GM21360 (cell line): Measurements from ENCODE around the gene LRG1.
"Not testable (repeated sequence)": the region's sequence is repeated elsewhere in the genome, so short reads cannot be mapped to it uniquely, and the experiment has no call there.

Source experiments
- ATAC-seq: cut with Tn5 transposase; IDR thresholded peaks from one replicate; pipeline ENCODE4 v1.9.1; 2021; ENCODE audit warnings: mild to moderate bottlenecking, moderate library complexity; ENCODE audit not compliant: unreplicated experiment

The LRG1 gene

DNA sequence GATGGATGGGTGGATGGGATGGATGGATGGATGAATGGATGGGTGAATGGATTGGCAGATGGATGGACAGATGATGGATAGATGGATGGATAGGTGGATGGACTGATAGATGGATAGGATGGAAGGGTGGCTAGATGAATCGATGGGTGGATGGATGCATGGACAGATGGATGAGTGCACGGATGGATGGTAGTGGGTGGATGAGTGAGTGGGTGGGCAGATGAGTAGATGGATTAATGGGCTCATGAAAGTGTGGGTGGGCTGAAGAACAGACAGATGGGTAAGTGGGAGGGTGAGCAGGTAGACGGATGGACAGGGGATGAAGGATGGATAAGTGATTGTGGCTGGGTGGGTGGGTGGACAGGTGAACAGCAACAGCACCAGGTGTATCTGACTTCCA is 13.9 kb upstream of the LRG1 start:
- ATAC-seq = no peak

DNA sequence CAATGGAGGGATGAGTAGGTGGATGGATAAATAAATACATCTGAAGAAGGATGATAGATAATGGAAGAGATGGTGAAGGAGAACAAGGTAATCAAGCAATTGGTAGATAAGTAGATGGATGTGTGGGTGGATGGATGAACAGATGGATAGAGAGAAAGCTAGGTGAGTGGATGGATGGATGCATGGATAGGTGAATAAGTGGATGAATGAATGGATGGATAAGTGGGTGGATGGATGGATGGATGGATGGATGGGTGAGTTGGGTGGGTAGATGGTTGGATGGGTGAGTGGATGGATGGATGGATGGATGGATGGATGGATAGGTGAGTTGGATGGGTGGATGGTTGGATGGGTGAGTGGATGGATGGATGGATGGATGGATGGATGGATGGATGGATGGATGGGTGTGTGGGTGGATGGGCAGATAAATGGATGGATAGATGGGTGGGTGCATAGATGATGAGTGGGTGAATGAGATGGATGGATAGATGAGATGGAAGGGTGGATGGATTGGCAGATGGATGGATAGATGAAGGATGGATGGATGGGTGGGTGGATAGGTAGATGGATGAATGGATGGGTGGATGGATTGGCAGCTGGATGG is 13.4 kb upstream of the LRG1 start:
- ATAC-seq = no peak

DNA sequence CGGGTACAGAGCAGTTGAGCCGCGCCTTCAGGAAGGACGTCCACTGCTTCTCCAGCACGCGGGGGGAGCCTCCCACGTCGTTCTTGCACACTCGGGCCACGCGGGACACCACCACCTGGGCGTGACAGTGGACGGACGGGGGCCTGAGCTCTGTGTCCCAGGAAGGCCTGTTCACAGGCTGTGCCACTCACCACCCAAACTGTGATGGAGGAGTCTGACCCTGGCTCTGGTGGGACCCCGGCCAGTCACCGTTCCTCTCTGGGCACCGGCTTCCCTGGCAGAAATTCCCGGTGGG is 12.6 kb upstream of the LRG1 start:
- ATAC-seq = no peak

GRCh38 chr19:4550479-4551050 is 10.7 kb upstream of the LRG1 start:
- ATAC-seq = no peak

DNA sequence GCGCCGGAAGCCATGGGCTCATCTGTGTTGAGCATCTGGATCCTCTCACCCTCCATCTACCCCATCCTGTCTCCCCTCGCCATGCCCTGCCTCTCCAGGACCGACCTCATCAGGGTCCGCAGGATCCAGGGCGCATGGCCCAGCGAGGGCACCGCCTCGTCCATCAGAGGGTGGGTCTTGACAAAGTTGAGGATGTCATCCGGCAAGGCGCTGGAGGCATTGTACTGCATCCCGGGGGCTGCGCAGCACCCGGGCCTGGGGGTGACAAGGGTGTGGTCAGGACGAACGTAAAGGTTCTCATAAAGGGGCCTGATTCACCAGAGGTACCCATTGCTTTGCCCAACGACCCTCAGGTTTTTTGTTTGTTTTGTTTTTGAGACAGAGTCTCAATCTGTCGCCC is 10.2 kb upstream of the LRG1 start:
- ATAC-seq = no peak

DNA sequence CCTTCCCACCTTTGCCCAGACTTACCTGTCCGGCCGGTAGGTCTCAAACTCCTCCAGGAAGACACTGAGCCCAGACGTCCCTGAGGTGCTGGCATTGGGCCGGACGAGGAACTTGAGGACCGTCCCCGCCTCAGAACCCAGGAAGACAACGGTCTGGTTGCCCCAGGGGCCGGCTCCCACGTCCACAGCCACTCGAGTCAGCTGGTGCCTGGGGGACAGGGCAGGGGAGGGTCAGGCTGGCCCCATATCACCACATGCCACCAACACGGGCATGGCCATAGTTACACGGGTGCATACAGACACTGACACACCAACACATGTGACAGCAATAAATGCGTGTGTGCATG is 8.4 kb upstream of the LRG1 start:
- no peak for ATAC-seq

DNA sequence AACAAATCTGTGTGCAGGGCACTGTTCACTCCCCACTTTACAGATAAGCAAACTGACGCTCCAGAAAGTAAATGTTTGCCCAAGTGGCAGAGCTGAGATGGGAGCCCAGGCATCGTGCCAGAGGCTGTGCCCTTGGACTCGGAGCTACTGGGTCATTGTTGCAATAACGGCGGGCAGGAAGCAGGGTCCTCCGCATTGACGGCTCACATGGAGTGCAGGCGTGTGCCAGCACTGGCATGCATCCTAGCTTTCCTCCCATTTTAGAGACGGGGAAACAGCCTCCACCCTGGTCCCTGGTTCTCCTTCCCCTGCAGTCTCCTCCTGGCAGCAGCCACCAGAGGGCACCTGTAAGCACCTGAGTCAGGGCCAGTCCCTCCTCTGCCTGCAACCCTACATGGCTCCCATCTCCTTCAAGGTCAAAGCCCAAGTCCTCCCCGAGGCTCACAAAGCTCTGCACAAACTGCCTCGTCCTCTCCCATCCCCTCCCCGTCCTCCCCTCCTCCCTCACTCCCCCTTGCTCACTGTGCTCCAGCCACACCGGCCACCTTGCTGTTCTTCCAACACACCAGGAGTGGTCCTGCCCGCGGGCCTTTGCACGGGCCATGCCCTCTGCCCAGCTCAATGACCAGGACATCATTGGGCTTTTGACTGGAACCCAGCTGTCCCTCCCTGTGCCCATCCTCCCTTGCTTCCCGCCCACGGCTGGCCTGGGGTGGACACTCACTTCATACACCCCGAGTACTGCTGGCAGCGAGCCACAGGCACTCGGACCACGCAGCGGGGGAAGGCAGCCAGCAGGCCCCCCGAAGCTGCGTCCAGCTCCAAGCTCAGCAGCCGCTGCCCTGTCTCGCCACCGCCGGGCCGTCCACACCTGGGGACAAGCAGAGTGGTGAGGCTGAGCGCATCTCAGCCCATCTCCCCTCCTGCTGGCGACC is 7.7 kb upstream of the LRG1 start:
- no peak for ATAC-seq

GRCh38 chr19:4543842-4544647 is 4.2 kb upstream of the LRG1 start:
- no peak for ATAC-seq

DNA sequence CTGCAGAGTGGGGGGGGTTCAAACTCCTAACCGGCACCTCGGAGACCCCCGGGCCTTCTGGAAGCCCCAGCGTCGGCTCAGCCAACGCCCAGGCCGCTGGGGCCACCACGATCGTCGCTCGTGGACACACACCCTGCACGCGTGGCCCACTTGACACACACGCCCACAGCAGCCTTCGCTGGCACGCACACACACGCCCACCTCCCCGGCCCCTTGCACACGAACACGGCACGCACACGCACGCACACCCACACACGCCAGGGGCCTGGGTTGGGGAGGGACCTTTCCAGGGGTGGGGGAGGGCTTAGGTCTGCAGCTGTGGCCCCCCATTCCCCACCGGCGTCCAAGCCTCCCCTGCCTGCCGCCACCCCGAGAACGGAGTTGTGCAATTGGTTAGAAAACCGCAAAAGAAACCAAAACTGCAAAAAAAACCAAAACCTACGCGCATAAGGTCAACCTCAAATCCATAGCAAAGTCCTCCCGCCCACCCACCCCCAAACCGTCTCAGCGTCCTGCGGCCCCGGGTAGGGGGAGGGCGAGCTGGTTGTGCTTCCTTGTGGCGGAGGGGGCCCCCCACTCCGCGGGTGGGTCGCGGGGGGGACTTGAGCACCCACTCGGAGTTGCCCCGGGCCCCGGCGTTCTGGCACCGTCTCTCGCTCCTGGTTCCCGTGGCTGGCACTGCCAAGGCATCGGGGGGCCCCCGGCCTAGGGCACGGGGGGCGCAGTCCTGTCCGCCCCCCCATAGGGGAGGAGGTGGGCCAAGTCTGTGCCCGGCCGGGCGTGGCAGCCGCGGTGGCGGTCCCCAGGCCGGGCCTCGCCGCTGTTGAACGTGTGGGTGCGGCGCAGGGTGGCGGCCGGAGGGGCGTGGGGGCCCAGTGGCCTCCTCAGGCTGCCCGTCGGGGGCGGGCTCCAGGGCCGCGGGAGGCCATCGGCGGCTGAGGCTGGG is 3.3 kb upstream of the LRG1 start:
- no peak for ATAC-seq

DNA sequence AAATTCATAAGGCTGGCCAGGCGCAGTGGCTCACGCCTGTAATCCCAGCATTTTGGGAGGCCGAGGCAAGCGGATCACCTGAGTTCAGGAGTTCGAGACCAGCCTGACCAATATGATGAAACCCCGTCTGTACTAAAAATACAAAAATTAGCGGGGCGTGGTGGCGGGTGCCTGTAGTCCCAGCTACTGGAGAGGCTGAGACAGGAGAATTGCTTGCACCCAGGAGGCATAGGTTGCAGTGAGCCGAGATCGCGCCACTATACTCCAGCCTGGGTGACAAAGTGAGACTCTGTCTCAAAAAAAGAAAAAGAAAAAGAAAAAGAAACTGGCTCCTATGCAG is 1.9 kb upstream of the LRG1 start:
- ATAC-seq = not testable (repeated sequence)

DNA sequence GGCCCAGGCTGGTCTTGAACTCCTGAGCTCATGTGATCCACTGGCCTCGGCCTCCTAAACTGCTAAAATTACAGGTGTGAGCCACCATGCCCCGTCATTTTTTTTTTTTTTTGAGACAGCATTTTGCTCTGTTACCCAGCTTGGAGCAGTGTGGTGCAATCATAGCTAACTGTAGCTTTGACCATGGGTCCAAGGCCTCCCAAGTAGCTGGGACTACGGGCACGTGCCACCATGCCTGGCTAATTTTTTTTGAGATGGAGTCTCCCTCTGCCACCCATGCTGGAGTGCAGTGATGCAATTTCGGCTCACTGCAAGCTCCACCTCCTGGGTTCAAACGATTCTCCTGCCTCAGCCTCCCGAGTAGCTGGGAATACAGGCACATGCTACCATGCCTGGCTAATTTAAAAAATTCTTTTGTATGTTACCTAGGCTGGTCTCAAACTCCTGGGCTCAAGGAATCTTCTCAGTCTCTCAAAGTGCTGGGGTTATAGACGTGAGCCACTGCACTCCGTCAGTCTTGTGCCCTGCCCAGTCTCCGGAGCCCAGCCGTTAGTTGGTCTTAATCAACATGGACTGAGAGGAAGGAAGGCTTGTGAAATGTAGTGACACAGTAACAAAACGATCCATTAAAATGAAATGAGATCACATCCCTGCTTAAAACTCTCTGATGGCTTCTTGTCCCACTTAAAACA is 1.4 kb upstream of the LRG1 start:
- no peak for ATAC-seq

DNA sequence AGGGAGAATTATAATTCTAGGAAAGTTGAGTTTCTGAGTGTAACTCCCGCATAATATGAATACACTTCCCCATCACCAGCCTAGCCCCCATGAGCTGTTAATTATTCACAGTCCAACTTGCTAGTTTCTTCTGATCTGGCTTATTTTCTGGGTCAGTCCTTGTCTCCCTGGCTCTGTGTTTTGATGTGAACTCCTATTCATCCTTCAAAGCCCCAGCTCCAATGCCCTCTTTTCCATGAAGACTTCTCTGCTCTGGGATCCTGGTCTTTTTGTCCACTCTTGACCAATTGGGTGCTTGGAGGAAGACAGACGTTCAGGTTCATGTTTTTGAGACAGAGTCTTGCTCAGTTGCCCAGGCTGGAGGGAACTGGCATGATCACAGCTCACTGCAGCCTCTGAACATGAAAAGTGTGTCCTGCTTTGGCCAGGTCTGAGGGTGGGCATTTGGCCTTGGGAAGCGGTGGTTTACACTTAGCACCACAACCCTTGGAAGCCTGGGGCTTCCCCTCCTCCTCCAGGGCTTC is 605 bp downstream of the LRG1 start:
- no peak for ATAC-seq

- no peak for ATAC-seq
Observed at GRCh38 chr19:4538601-4538954, 1.3 kb downstream of the LRG1 start.

- no peak for ATAC-seq
Observed at GRCh38 chr19:4537953-4538600, 1.8 kb downstream of the LRG1 start.

GRCh38 chr19:4536798-4537197 is 3.0 kb downstream of the LRG1 start:
- ATAC-seq = no peak

GRCh38 chr19:4534836-4535658 is 4.8 kb downstream of the LRG1 start, which contains the start of gene PLIN5:
TSS of gene PLIN5 (minus strand) at chr19:4535224. CDS start at chr19:4534074, 1,150 bp downstream.
- ATAC-seq = no peak

DNA sequence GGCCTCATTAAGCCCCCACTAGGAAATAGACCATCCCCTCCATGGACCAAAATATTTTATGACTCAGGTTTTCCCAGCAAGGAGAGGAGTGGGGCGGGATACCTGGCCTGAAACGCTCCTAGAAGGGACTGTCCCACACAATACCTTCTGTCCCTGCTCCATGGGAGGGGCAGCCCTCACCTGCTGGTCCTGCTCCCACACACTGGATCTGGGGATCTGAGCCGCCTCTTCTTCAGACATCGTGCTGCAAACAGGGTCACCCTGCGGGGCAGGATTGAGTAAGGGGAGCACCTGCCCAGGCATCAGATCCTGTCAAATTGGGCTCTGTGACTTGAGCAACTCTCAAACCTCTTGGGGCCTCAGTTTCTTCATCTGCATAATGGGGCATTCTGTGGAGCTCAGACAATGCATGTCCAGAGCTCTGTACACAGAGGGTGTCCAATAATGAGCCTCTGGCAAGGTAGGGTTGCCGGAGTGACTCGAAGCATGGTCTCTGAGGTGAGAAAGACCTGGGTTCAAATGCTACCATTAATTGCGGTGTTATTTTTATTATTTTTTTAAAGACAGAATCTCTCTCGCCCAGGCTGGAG is 5.9 kb downstream of the LRG1 start:
- ATAC-seq = no peak

GRCh38 chr19:4533334-4533733 is 6.5 kb downstream of the LRG1 start:
- no peak for ATAC-seq
